Gastrocnemius medialis (tissue), 4 donors: ENCODE data around the gene CHST11. TPM values are rescaled to one million over a fixed set of nuclear protein-coding genes. Genes with fewer than 3 reads are reported as not detected.

ENCODE experiments used
- ATAC-seq, 2 donors: fragments of 150-250 bp; one replicate each; pipeline ENCODE4 v1.9.1; 2016
- DNase-seq, 2 donors: peaks; one replicate each; pipeline ENCODE4 v3.0.0-alpha.2; 2019
- H3K27ac ChIP-seq, 4 donors: fragments of 200-600 bp; sonication (generic); 1 replicate in 1 of 4; 2 replicates in 3 of 4; pipeline ENCODE4 v1.5.1; 2016 to 2018; ENCODE audit warnings: mild to moderate bottlenecking in 2 of 4, moderate library complexity in 1 of 4
- H3K27me3 ChIP-seq, 3 donors: fragments of 200-600 bp; sonication (generic) in 2 of 3; 1 replicate in 1 of 3; 2 replicates in 2 of 3; pipeline versions ENCODE4 v1.5.1 to v1.6.0; 2016 to 2019; ENCODE audit warnings: mild to moderate bottlenecking in 1 of 3, moderate library complexity in 1 of 3
- H3K36me3 ChIP-seq, 2 donors: fragments of 200-600 bp; sonication (generic) in 1 of 2; one replicate each; pipeline ENCODE4 v1.5.1; 2017 to 2018
- H3K4me1 ChIP-seq, 2 donors: fragments of 200-600 bp; sonication (generic) in 1 of 2; one replicate each; pipeline ENCODE4 v1.5.1; 2016 to 2017; ENCODE audit warnings: mild to moderate bottlenecking in 2 of 2
- H3K4me3 ChIP-seq, 4 donors: fragments of 200-600 bp; sonication (generic) in 3 of 4; 1 replicate in 1 of 4; 2 replicates in 3 of 4; pipeline ENCODE4 v1.5.1; 2016 to 2019; ENCODE audit warnings: mild to moderate bottlenecking in 2 of 4
- H3K9me3 ChIP-seq, 3 donors: fragments of 200-600 bp; sonication (generic) in 2 of 3; 1 replicate in 1 of 3; 2 replicates in 2 of 3; pipeline ENCODE4 v1.5.1; 2016 to 2019
- CTCF ChIP-seq, 5 experiments: fragments of 450-650 bp in 3 of 5; fragments of 200-600 bp in 2 of 5; sonication (generic) in 2 of 5; IDR thresholded peaks in 4 of 5; conservative IDR thresholded peaks in 1 of 5; 1 replicate in 4 of 5; 2 replicates in 1 of 5; pipeline ENCODE4 v1.5.1; 2016 to 2019; ENCODE audit warnings: antibody characterized with exemption in 5 of 5, mild to moderate bottlenecking in 3 of 5, moderate library complexity in 3 of 5
- POLR2A ChIP-seq, 2 donors: fragments of 450-650 bp; IDR thresholded peaks; one replicate each; pipeline ENCODE4 v1.6.1; 2017; ENCODE audit warnings: antibody characterized with exemption in 2 of 2, mild to moderate bottlenecking in 2 of 2, moderate library complexity in 2 of 2
- in situ Hi-C, 4 donors: fragments of 200-750 bp; cut with MboI; loops; one replicate each; pipeline versions ENCODE4 v1.15.0 to v1.8.0; 2017; ENCODE audit warnings: low sequenced_read_pairs in 4 of 4
- intact Hi-C: fragments of 100-400 bp; cut with DNase I; formaldehyde crosslinking; loops from one replicate; pipeline ENCODE4 v1.15.1; 2023; ENCODE audit warnings: low total_unique reads
- total RNA-seq, 4 donors: library from RNA; depleted of rRNA; stranded (reverse); fragments of >200 nt; gene quantifications; one replicate each; pipeline versions ENCODE4 v1.1.0 to v1.2.3, GENCODE V29; 2016

The CHST11 gene
- total RNA-seq, 4 donors from 2014 or later, result 0.17 to 2.1 (median 1.4) TPM

GRCh38 chr12:104672501-104673265 is 215.9 kb downstream of the CHST11 start:
- Histone ChIP-seq H3K9me3 (no peaks in the 10 kb centered on the region), H3K4me3 (no peak overlapping the region), H3K27me3 (no peaks in the 10 kb centered on the region), H3K36me3 (no peaks in the 10 kb centered on the region), H3K27ac (peak overlapping the region; percentile 54 to 68 (median 63)), H3K4me1 (peaks cover 14 to 23% of the 10 kb centered on the region in 2 donors)
- ATAC-seq (peak; percentile 87 to 88), DNase-seq (peak; percentile 69 to 82)
- in situ Hi-C loops, result no loop called here
- intact Hi-C loops, result loop anchor here (2.0 kb wide), 1 partner anchor 16 kb away; no protein-coding TSS in a partner anchor
- no peak for TF ChIP-seq POLR2A (IDR thresholded peaks at IDR 0.05)
- no peak for TF ChIP-seq CTCF (IDR thresholded peaks at IDR 0.05 in 4 of 5, conservative IDR thresholded peaks at IDR 0.05 in 1 of 5)

GRCh38 chr12:104673294-104673693 is 216.5 kb downstream of the CHST11 start:
- H3K27ac ChIP-seq, result peak overlapping the region in 3 of 4 donors; percentile 57 to 67 (median 59)
- no peak overlapping the region for H3K4me3 ChIP-seq
- no peak for ATAC-seq
- no peaks in the 10 kb centered on the region for H3K36me3 ChIP-seq
- TF ChIP-seq CTCF (IDR thresholded peaks at IDR 0.05 in 4 of 5, conservative IDR thresholded peaks at IDR 0.05 in 1 of 5), result no peak
- TF ChIP-seq POLR2A (IDR thresholded peaks at IDR 0.05), result no peak
- intact Hi-C loops (loop anchor here (2.0 kb wide), 1 partner anchor 16 kb away; no protein-coding TSS in a partner anchor), in situ Hi-C loops (no loop called here)
- H3K4me1 ChIP-seq, result peaks cover 14 to 23% of the 10 kb centered on the region in 2 donors
- no peaks in the 10 kb centered on the region for H3K9me3 ChIP-seq
- no peak for DNase-seq
- no peaks in the 10 kb centered on the region for H3K27me3 ChIP-seq

- in situ Hi-C loops, result no loop called here
- Histone ChIP-seq H3K27ac (no peak overlapping the region), H3K27me3 (no peaks in the 10 kb centered on the region), H3K4me3 (no peak overlapping the region), H3K9me3 (no peaks in the 10 kb centered on the region), H3K4me1 (peaks cover 14 to 22% of the 10 kb centered on the region in 2 donors), H3K36me3 (no peaks in the 10 kb centered on the region)
- no peak for TF ChIP-seq CTCF (IDR thresholded peaks at IDR 0.05 in 4 of 5, conservative IDR thresholded peaks at IDR 0.05 in 1 of 5)
- no peak for TF ChIP-seq POLR2A (IDR thresholded peaks at IDR 0.05)
- DNase-seq, result no peak
- intact Hi-C loops, result loop anchor here (2.0 kb wide), 1 partner anchor 17 kb away; no protein-coding TSS in a partner anchor
- ATAC-seq, result no peak
Measured at GRCh38 chr12:104673696-104674482, 217.1 kb downstream of the CHST11 start.

- Histone ChIP-seq H3K4me3 (no peak overlapping the region), H3K36me3 (no peaks in the 10 kb centered on the region), H3K27ac (no peak overlapping the region), H3K9me3 (no peaks in the 10 kb centered on the region), H3K27me3 (no peaks in the 10 kb centered on the region), H3K4me1 (peaks cover 8% of the 10 kb centered on the region in 2 donors)
- ATAC-seq, result no peak
- no peak for DNase-seq
- intact Hi-C loops (no loop called here), in situ Hi-C loops (no loop called here)
- TF ChIP-seq POLR2A (IDR thresholded peaks at IDR 0.05) (no peak), CTCF (IDR thresholded peaks at IDR 0.05 in 4 of 5, conservative IDR thresholded peaks at IDR 0.05 in 1 of 5) (no peak)
Measured at GRCh38 chr12:104676636-104677035, 219.9 kb downstream of the CHST11 start.
